H1 (cell line): ENCODE measurements around the gene SENP1. TPM values are rescaled to one million over a fixed set of nuclear protein-coding genes. Genes with fewer than 3 reads are reported as not detected.
A peak's percentile ranks its signal among the peaks of the same experiment; 100 is the strongest.

Experiments
- CTCF ChIA-PET: fragments of 300-600 bp; sonication (Branson Sonifier 250); formaldehyde crosslinking; loops from one replicate; lab custom pipeline; 2021; ENCODE audit not compliant: partially characterized antibody; lab: Charles Lee
- POLR2A ChIA-PET: fragments of 300-600 bp; sonication (Branson Sonifier 250); formaldehyde crosslinking; loops from one replicate; lab custom pipeline; 2021; ENCODE audit warnings: inconsistent platforms; ENCODE audit not compliant: partially characterized antibody; lab: Charles Lee
- DNase-seq, 2 experiments: peaks; one replicate each; pipeline versions ENCODE4 v3.0.0 to v3.0.0-alpha.2; 2010 to 2022; ENCODE audit warnings: low spot score in 2 of 2, low read depth in 1 of 2, mixed read lengths in 1 of 2
- FAIRE-seq: peaks from 2 replicates; lab custom pipeline; 2011; peaks lifted over from hg19 to GRCh38; lab: Jason Lieb, UNC
- H2AFZ ChIP-seq: 2 replicates; pipeline ENCODE4 v1.8.1; 2012; ENCODE audit warnings: low read length, inconsistent platforms
- H2AK5ac ChIP-seq: 2 replicates; pipeline ENCODE4 v1.6.1; 2013; ENCODE audit warnings: low read depth, low read length
- H2BK120ac ChIP-seq: replicated peaks from 2 replicates; pipeline ENCODE3; 2013; ENCODE audit warnings: low read depth, low read length, inconsistent platforms
- H2BK12ac ChIP-seq: 2 replicates; pipeline ENCODE4 v1.6.1; 2013; ENCODE audit warnings: low read depth, low read length
- H2BK15ac ChIP-seq: 2 replicates; pipeline ENCODE4 v1.6.1; 2013; ENCODE audit warnings: low read length
- H2BK20ac ChIP-seq: 2 replicates; pipeline ENCODE4 v1.6.1; 2013; ENCODE audit warnings: low read length
- H2BK5ac ChIP-seq: 2 replicates; pipeline ENCODE4 v1.6.1; 2013; ENCODE audit warnings: low read depth, low read length
- H3K14ac ChIP-seq: 2 replicates; pipeline ENCODE4 v1.6.1; 2013; ENCODE audit warnings: inconsistent platforms; ENCODE audit not compliant: insufficient read length
- H3K18ac ChIP-seq: 2 replicates; pipeline ENCODE4 v1.6.1; 2013; ENCODE audit warnings: low read length; ENCODE audit errors: extremely low read depth
- H3K23ac ChIP-seq: 2 replicates; pipeline ENCODE4 v1.6.1; 2013; ENCODE audit warnings: inconsistent platforms; ENCODE audit not compliant: insufficient read length
- H3K23me2 ChIP-seq: 2 replicates; pipeline ENCODE4 v1.6.1; 2013; ENCODE audit warnings: low read depth, low read length
- H3K27ac ChIP-seq: 2 replicates; pipeline ENCODE4 v1.6.1; 2011; ENCODE audit warnings: low read depth, low read length, inconsistent platforms
- H3K27me3 ChIP-seq, 4 experiments: replicated peaks in 1 of 4; 1 replicate in 1 of 4; 2 replicates in 3 of 4; pipeline versions ENCODE4 v1.6.1 to v1.8.1; 2011 to 2013; ENCODE audit warnings: low read length in 3 of 4, mild to moderate bottlenecking in 3 of 4, inconsistent platforms in 2 of 4, mixed read lengths in 2 of 4, moderate library complexity in 1 of 4; ENCODE audit not compliant: control insufficient read depth in 3 of 4, insufficient read depth in 3 of 4; ENCODE audit errors: extremely low read depth in 1 of 4
- H3K36me3 ChIP-seq, 4 experiments: 2 replicates each; pipeline versions ENCODE4 v1.6.1 to v1.8.1; 2011 to 2013; ENCODE audit warnings: mild to moderate bottlenecking in 4 of 4, low read length in 3 of 4, moderate library complexity in 2 of 4, control low read depth in 1 of 4, inconsistent platforms in 1 of 4; ENCODE audit not compliant: insufficient read depth in 4 of 4, control insufficient read depth in 2 of 4
- H3K4ac ChIP-seq: replicated peaks from 2 replicates; pipeline ENCODE3; 2013; ENCODE audit warnings: low read length, low read depth, mixed read lengths, inconsistent platforms; ENCODE audit not compliant: insufficient read length
- H3K4me1 ChIP-seq, 4 experiments: replicated peaks in 1 of 4; 1 replicate in 1 of 4; 2 replicates in 3 of 4; pipeline versions ENCODE4 v1.6.1 to v1.8.1; 2011 to 2013; ENCODE audit warnings: low read length in 3 of 4, inconsistent platforms in 2 of 4, mixed read lengths in 1 of 4; ENCODE audit not compliant: insufficient read depth in 4 of 4, control insufficient read depth in 3 of 4
- H3K4me2 ChIP-seq, 2 experiments: 2 replicates each; pipeline versions ENCODE4 v1.6.1 to v1.8.1; 2011 to 2013; ENCODE audit warnings: low read depth in 2 of 2, low read length in 2 of 2, control low read depth in 1 of 2, inconsistent platforms in 1 of 2, mild to moderate bottlenecking in 1 of 2; ENCODE audit not compliant: insufficient read depth in 1 of 2
- H3K4me3 ChIP-seq, 4 experiments: fragments of 200-600, 300-600 bp in 1 of 4; sonication (generic), shearing (Covaris generic), sonication (Bioruptor Twin) in 1 of 4; 2 replicates each; pipeline versions ENCODE4 v1.5.1 to v1.8.1; 2011 to 2016; ENCODE audit warnings: low read length in 4 of 4, low read depth in 3 of 4, control low read depth in 2 of 4, inconsistent platforms in 2 of 4, mild to moderate bottlenecking in 2 of 4, mixed read lengths in 1 of 4, moderate library complexity in 1 of 4; ENCODE audit not compliant: insufficient read depth in 2 of 4; ENCODE audit errors: extremely low read depth in 1 of 4
- H3K56ac ChIP-seq: replicated peaks from 2 replicates; pipeline ENCODE3; 2013; ENCODE audit warnings: low read depth, mild to moderate bottlenecking, mixed read lengths, low read length, inconsistent platforms; ENCODE audit not compliant: insufficient read length
- H3K79me1 ChIP-seq: 2 replicates; pipeline ENCODE4 v1.6.1; 2013; ENCODE audit warnings: low read depth, low read length, control low read depth
- H3K79me2 ChIP-seq, 2 experiments: 2 replicates each; pipeline versions ENCODE4 v1.6.1 to v1.8.1; 2012 to 2013; ENCODE audit warnings: low read length in 2 of 2, mild to moderate bottlenecking in 2 of 2, inconsistent platforms in 1 of 2; ENCODE audit not compliant: insufficient read depth in 2 of 2, control insufficient read depth in 1 of 2
- H3K9ac ChIP-seq, 4 experiments: replicated peaks in 1 of 4; 1 replicate in 1 of 4; 2 replicates in 3 of 4; pipeline versions ENCODE4 v1.6.1 to v1.8.1; 2011 to 2013; ENCODE audit warnings: low read depth in 3 of 4, low read length in 3 of 4, control low read depth in 2 of 4, mild to moderate bottlenecking in 2 of 4, moderate library complexity in 2 of 4, inconsistent platforms in 1 of 4; ENCODE audit errors: extremely low read depth in 1 of 4
- H3K9me3 ChIP-seq, 2 experiments: 2 replicates each; pipeline versions ENCODE4 v1.6.1 to v1.8.1; 2012 to 2013; ENCODE audit warnings: mild to moderate bottlenecking in 2 of 2, moderate library complexity in 2 of 2, control low read depth in 1 of 2, inconsistent platforms in 1 of 2, low read depth in 1 of 2, low read length in 1 of 2, mixed read lengths in 1 of 2; ENCODE audit not compliant: insufficient read depth in 2 of 2
- H4K20me1 ChIP-seq, 2 experiments: replicated peaks in 1 of 2; 2 replicates each; pipeline versions ENCODE3 to v1.8.1; 2011 to 2013; ENCODE audit warnings: inconsistent platforms in 2 of 2, low read length in 2 of 2, mild to moderate bottlenecking in 1 of 2; ENCODE audit not compliant: insufficient read depth in 2 of 2, control insufficient read depth in 1 of 2
- H4K5ac ChIP-seq: 2 replicates; pipeline ENCODE4 v1.6.1; 2013; ENCODE audit warnings: low read length, low read depth, mixed read lengths, inconsistent platforms; ENCODE audit not compliant: insufficient read length
- H4K8ac ChIP-seq: 2 replicates; pipeline ENCODE4 v1.8.0; 2013; ENCODE audit warnings: mild to moderate bottlenecking, moderate library complexity, low read length, inconsistent platforms; ENCODE audit not compliant: insufficient read depth; ENCODE audit errors: extremely low read depth
- H4K91ac ChIP-seq: replicated peaks from 2 replicates; pipeline ENCODE3; 2013; ENCODE audit warnings: low read length, mixed read lengths, inconsistent platforms; ENCODE audit not compliant: insufficient read length
- CHD2 ChIP-seq: IDR thresholded peaks from 2 replicates; pipeline ENCODE4 v1.6.1; 2012; ENCODE audit warnings: low read length, improper control_type of control experiment
- MAFK ChIP-seq: IDR thresholded peaks from 2 replicates; pipeline ENCODE4 v1.6.1; 2012; ENCODE audit warnings: low read depth, mild to moderate bottlenecking, improper control_type of control experiment, low read length
- RNF2 ChIP-seq: fragments of 200-900, 300-1000 bp; sonication (generic); IDR thresholded peaks from 2 replicates; pipeline ENCODE4 v1.7.1; 2016; ENCODE audit warnings: borderline replicate concordance, low read depth, mild to moderate bottlenecking, antibody characterized with exemption, low read length; ENCODE audit not compliant: poor library complexity, severe bottlenecking; ENCODE audit errors: missing control alignments
- SAP30 ChIP-seq: fragments of 300-600 bp; sonication (generic); IDR thresholded peaks from 2 replicates; pipeline ENCODE4 v1.7.1; 2012; ENCODE audit warnings: low read length, moderate library complexity, mild to moderate bottlenecking, inconsistent platforms; ENCODE audit not compliant: insufficient read depth, insufficient replicate concordance
- WGBS, 2 experiments: shearing (Covaris generic) in 1 of 2; methylation state at CpG; one replicate each; pipeline versions ENCODE4 v1.1.6 to v1.1.7; 2013 to 2015; ENCODE audit warnings: low lambda C conversion rate in 2 of 2, mixed read lengths in 2 of 2, inconsistent platforms in 1 of 2, low coverage in 1 of 2, missing lambda C conversion rate in 1 of 2; ENCODE audit not compliant: insufficient replicate concordance in 2 of 2, insufficient coverage in 1 of 2, insufficient read length in 1 of 2; ENCODE audit errors: extremely low coverage in 1 of 2, missing lambda C conversion rate in 1 of 2; 5-methylcytosine and 5-hydroxymethylcytosine counted together
- polyA plus RNA-seq, 7 experiments: library from polyadenylated mRNA; depleted of rRNA in 3 of 7; stranded (reverse) in 5 of 7; unstranded in 2 of 7; fragments of >200 nt in 5 of 7; fragments of 200-250 nt in 2 of 7; gene quantifications; 1 replicate in 5 of 7; 2 replicates in 1 of 7; 4 replicates in 1 of 7; pipeline versions ENCODE4 v1.2.1 to v1.2.3, GENCODE V29; 2011 to 2013; ENCODE audit warnings: missing spikeins in 2 of 7, mixed read lengths in 2 of 7
- total RNA-seq: library from RNA; stranded (reverse); fragmentation: NEBNext Ultra II Directional; extraction: Animal tissue kit (Norgen Biotek cat#: 25700); gene quantifications from 2 replicates; pipeline ENCODE4 v1.2.1, GENCODE V29; 2021

The SENP1 gene
- total and polyA plus RNA-seq, 2 of the 8 experiments (the other 6 are each of a cell fraction or from before 2014, with no cell fraction given), result 14.2 to 31.5 TPM

DNA sequence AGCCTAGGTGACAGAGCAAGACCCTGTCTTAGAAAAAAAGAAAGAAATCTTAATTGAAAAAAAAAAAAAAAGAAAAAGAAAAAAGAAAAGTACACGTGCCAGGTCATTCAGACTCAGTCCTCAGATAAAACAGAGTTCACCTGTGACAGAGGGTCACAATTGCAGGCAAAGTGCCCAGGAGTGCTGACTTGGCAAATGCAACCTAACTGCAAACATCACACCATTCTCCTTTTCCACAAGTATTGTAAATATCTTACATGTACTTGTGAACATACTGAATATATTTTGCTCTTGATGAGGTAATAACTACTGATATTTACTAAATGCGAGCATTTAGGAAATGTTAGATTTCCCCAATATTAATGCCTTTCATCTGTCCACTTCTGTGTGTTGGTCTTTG, 92.6 kb downstream of the SENP1 start:
- DNase-seq (no peak), FAIRE-seq (no peak)
- H3K18ac ChIP-seq, result no peak overlapping the region
- no peaks in the 10 kb centered on the region for H3K79me1 ChIP-seq
- peaks cover 0 to 5% of the 10 kb centered on the region in 2 experiments for H4K20me1 ChIP-seq
- no peaks in the 10 kb centered on the region for H3K9me3 ChIP-seq
- ChIA-PET POLR2A (no interaction called here), CTCF (interaction anchor here (0.7 kb wide), 1 partner anchor 18 kb away, joined by 3 read pairs; no protein-coding TSS in a partner anchor)
- H2BK20ac ChIP-seq, result no peak overlapping the region
- H4K5ac ChIP-seq, result no peak overlapping the region
- no peak overlapping the region for H2AK5ac ChIP-seq
- no peak overlapping the region for H3K9ac ChIP-seq
- H3K36me3 ChIP-seq, result no peaks in the 10 kb centered on the region
- no peaks in the 10 kb centered on the region for H3K23me2 ChIP-seq
- no peak for TF ChIP-seq RNF2
- TF ChIP-seq CHD2, result no peak
- TF ChIP-seq SAP30, result no peak
- peak; percentile 55; the same call in 1 of the 2 replicates for TF ChIP-seq MAFK
- no peak overlapping the region for H4K91ac ChIP-seq
- H4K8ac ChIP-seq, result no peak overlapping the region
- H3K4me3 ChIP-seq, result no peak overlapping the region
- H3K14ac ChIP-seq, result no peak overlapping the region
- peaks cover 86 to 100% (median 97%) of the 10 kb centered on the region in 4 experiments for H3K27me3 ChIP-seq
- no peak overlapping the region for H2BK12ac ChIP-seq
- no peak overlapping the region for H3K4me2 ChIP-seq
- WGBS, 2 experiments, result 85% methylated on average over 2 of the region's 2 CpGs; no CpG with 5 or more reads in 1 of the 2 experiments
- H3K56ac ChIP-seq, result no peak overlapping the region
- no peak overlapping the region for H2BK5ac ChIP-seq
- H2BK120ac ChIP-seq, result no peak overlapping the region
- H2AFZ ChIP-seq, result no peak overlapping the region
- H3K79me2 ChIP-seq, result no peaks in the 10 kb centered on the region
- H3K4me1 ChIP-seq, result no peaks in the 10 kb centered on the region
- H3K4ac ChIP-seq, result no peak overlapping the region
- no peak overlapping the region for H2BK15ac ChIP-seq
- H3K27ac ChIP-seq, result no peak overlapping the region
- no peak overlapping the region for H3K23ac ChIP-seq
